ENCODE measurements around the gene DNAJB8.

DNA sequence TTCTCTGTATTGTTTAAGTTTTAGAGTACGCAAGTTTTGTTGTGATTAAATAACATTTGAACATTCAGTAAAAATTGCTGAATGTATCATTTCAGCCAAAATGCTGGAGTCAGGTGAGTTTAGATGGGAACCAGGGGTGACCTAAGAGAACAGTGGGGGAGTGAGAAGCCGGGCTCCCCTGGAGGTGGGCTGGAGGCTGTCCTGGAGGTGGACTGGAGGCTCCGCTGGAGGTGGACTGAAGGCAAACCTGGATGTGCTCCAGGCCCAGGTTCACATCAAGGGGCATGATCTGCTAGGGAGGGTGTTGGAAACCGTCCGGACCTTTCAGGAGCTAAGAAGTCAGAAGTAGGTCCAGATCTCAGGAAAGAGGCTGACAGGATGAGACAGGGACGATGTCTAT, 23.7 kb downstream of the DNAJB8 start:
- TF ChIP-seq, protein P1, sequence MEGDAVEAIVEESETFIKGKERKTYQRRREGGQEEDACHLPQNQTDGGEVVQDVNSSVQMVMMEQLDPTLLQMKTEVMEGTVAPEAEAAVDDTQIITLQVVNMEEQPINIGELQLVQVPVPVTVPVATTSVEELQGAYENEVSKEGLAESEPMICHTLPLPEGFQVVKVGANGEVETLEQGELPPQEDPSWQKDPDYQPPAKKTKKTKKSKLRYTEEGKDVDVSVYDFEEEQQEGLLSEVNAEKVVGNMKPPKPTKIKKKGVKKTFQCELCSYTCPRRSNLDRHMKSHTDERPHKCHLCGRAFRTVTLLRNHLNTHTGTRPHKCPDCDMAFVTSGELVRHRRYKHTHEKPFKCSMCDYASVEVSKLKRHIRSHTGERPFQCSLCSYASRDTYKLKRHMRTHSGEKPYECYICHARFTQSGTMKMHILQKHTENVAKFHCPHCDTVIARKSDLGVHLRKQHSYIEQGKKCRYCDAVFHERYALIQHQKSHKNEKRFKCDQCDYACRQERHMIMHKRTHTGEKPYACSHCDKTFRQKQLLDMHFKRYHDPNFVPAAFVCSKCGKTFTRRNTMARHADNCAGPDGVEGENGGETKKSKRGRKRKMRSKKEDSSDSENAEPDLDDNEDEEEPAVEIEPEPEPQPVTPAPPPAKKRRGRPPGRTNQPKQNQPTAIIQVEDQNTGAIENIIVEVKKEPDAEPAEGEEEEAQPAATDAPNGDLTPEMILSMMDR (IDR thresholded peaks at IDR 0.05 in 4 of 5, conservative IDR thresholded peaks at IDR 0.05 in 1 of 5), result no peak
- no peak for TF ChIP-seq POLR2A (IDR thresholded peaks at IDR 0.05)
